Measurements from ENCODE around the gene CFAP57.

Gene CFAP57

DNA sequence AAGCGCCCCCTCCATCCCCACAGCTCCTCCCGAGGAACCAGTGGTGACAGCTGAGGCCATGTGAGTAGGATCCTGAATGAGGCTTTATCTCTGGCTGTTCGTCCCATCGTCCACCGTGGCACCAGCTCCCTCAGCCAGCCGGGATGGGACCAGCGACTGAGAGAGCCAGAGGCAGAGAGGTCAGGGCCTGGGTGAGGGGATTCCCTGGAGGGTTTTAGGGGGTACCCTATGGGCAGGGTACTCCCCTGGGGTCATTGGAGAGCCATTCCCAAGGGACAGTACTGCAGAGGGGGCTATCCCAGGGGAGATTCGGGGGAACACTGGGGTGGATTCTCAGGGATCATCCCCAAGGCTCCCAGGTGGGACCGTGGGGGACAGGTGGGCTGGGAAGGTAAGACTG is 100.0 kb downstream of the CFAP57 start:
- H3K27me3 Mint-ChIP-seq, result peaks cover 50% of the 10 kb centered on the region
- H3K4me1 Mint-ChIP-seq, result peaks cover 26% of the 10 kb centered on the region
- DNase-seq (ENCODE audit: low spot score in 2 of 2) (no peak), ATAC-seq (replicated peaks; ENCODE audit: extremely low read depth, poor library complexity, severe bottlenecking) (no peak)
- H3K36me3 Mint-ChIP-seq (ENCODE audit: insufficient read depth), result no peaks in the 10 kb centered on the region
- H3K27ac Mint-ChIP-seq (ENCODE audit: low read depth), result no peak overlapping the region
- peaks cover 5% of the 10 kb centered on the region for H3K9me3 Mint-ChIP-seq
- no peak overlapping the region for H3K4me3 Mint-ChIP-seq

DNA sequence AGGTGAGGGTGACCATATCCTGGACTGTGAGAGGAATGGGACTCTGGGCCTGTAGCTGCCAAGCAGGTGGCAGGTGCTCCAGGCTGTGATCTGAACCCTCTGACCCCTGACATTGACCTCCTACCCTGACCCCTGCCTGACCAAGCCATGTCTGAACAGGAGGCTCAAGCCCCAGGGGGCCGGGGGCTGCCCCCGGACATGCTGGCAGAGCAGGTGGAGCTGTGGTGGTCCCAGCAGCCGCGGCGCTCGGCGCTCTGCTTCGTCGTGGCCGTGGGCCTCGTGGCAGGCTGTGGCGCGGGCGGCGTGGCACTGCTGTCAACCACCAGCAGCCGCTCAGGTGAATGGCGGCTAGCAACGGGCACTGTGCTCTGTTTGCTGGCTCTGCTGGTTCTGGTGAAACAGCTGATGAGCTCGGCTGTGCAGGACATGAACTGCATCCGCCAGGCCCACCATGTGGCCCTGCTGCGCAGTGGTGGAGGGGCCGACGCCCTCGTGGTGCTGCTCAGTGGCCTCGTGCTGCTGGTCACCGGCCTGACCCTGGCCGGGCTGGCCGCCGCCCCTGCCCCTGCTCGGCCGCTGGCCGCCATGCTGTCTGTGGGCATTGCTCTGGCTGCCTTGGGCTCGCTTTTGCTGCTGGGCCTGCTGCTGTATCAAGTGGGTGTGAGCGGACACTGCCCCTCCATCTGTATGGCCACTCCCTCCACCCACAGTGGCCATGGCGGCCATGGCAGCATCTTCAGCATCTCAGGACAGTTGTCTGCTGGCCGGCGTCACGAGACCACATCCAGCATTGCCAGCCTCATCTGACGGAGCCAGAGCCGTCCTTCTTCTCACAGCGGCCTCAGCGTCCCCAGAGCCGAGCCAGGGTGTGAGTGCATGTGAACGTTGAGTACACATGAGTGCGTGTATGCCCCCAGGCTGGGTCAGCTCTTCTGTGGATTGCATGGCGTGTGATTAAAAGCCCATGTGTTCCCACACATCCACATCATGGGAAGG is 100.7 kb downstream of the CFAP57 start:
- Mint-ChIP-seq H3K9me3 (peaks cover 5% of the 10 kb centered on the region), H3K4me3 (no peak overlapping the region), H3K27me3 (peaks cover 45% of the 10 kb centered on the region), H3K36me3 (ENCODE audit: insufficient read depth) (no peaks in the 10 kb centered on the region), H3K27ac (ENCODE audit: low read depth) (no peak overlapping the region), H3K4me1 (peaks cover 26% of the 10 kb centered on the region)
- no peak for ATAC-seq (replicated peaks; ENCODE audit: extremely low read depth, poor library complexity, severe bottlenecking)
- no peak for DNase-seq (ENCODE audit: low spot score in 2 of 2)

DNA sequence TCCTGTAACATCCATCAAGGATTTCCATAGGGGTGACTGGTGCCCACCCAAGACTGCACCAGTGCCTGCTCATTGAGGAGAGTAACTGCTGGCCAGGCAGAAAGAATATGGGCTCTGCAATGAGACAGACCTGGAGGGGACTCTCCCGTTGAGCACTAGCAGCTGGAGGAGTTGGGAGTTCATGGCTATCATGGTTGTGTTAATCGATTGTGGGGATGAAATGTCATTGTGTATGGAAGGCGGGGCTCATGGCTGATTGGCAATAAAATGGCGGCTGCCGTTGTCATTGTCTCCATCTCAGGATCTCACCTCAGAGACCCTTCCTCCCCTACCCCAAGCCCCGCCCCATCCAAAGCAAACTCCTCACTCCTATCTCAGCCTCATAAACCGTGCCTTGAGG is 101.6 kb downstream of the CFAP57 start:
- Mint-ChIP-seq H3K27ac (ENCODE audit: low read depth) (no peak overlapping the region), H3K9me3 (peaks cover 5% of the 10 kb centered on the region), H3K36me3 (ENCODE audit: insufficient read depth) (peaks cover 2% of the 10 kb centered on the region), H3K4me1 (peaks cover 26% of the 10 kb centered on the region), H3K27me3 (peaks cover 44% of the 10 kb centered on the region), H3K4me3 (no peak overlapping the region)
- ATAC-seq (replicated peaks; ENCODE audit: extremely low read depth, poor library complexity, severe bottlenecking), result no peak
- DNase-seq (ENCODE audit: low spot score in 2 of 2), result no peak

DNA sequence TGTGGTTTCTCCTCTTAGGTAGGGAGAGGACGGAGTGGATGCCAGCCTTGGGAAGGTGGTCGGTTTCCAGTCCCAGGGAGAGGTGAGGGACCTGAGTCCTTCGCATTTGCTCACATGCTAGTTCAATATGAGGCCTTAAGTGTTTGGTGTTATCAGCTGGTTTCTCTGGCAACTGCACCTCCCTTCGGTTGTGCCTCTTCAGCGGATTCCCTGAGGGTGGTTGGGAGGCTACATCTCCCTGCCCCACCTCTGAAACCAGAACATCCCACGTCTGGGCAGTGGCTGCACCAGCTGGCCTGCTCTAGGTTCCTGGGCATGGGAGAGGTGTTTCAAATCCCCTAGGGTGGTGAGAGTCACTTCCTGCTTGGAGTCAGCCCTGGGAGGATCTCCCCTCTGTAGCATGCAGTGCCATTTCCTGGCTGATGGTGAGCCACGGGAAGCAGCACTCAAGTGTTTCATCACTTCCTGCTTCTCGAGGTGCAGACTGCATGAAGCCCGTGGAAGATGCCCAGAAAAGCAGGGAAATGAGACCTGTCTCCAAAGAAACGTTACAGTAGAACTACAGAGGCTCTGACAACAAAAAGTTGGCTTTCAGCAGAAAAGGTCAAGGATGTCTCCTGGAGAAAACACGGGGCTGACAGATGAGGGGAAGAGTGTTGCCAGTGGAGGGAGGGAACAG is 102.1 kb downstream of the CFAP57 start:
- no peak for ATAC-seq (replicated peaks; ENCODE audit: extremely low read depth, poor library complexity, severe bottlenecking)
- H3K27me3 Mint-ChIP-seq, result peaks cover 43% of the 10 kb centered on the region
- peaks cover 2% of the 10 kb centered on the region for H3K36me3 Mint-ChIP-seq (ENCODE audit: insufficient read depth)
- H3K27ac Mint-ChIP-seq (ENCODE audit: low read depth), result no peak overlapping the region
- DNase-seq (ENCODE audit: low spot score in 2 of 2), result no peak
- peaks cover 26% of the 10 kb centered on the region for H3K4me1 Mint-ChIP-seq
- H3K9me3 Mint-ChIP-seq, result peaks cover 5% of the 10 kb centered on the region
- peak overlapping the region; percentile 59 for H3K4me3 Mint-ChIP-seq

DNA sequence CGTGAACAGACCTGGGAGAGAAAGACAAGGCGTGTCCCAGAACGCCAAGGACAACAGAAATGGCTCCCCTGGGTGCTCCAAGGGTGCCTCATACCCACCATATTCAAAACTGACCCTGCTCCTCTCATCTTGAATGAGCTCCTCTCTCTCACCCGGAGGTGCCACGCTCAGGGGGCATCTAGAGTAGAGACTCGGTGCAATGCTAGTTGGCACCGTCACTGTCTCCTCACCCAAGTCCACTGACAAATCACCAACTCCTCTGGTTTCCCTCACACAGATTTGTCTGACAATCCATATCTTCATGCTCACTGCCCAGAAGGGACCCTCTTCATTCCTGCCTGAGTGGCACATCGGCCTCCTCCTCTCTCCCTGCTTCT is 102.7 kb downstream of the CFAP57 start:
- Mint-ChIP-seq H3K36me3 (ENCODE audit: insufficient read depth) (peaks cover 2% of the 10 kb centered on the region), H3K4me1 (peaks cover 26% of the 10 kb centered on the region), H3K27ac (ENCODE audit: low read depth) (no peak overlapping the region), H3K9me3 (peaks cover 5% of the 10 kb centered on the region), H3K4me3 (peak overlapping the region; percentile 59), H3K27me3 (peaks cover 42% of the 10 kb centered on the region)
- DNase-seq (ENCODE audit: low spot score in 2 of 2) (no peak), ATAC-seq (replicated peaks; ENCODE audit: extremely low read depth, poor library complexity, severe bottlenecking) (no peak)

DNA sequence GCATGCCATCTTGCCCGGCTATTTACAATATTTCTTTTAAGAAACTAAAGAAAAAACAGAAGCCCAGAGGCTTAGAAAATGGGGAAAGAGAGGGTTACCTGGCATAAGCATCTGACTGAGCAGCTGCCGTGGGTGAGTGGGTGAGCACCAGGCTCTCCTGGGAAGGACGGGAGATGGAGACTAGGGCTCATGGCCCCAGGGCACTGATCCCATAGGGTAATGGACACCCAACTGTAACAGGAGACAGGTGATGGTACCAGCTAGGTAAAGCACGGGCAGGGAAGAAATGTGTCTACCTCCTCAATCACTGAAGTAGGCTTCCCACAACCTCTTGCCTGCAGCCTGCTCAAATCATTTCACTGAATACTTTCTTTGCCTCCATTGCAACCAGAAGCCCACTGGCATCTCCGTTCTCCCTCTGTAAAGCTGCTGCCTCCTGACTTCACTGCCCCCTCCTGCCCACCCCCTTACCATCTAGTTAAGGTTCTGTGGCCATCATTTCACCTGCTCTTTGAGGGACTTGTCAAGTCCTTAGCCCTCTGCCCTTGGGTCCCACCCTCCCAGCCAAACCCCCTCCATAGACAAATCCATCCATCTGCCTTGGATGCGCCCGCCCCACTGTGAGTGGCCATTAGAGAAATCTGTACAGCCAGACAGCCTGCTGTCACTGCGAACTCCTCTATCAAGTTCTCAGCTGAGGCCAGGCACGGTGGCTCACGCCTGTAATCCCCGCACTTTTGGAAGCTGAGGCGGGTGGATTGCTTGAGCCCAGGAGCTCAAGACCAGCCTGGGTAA is 103.9 kb downstream of the CFAP57 start:
- Mint-ChIP-seq H3K9me3 (peaks cover 5% of the 10 kb centered on the region), H3K27ac (ENCODE audit: low read depth) (no peak overlapping the region), H3K4me3 (no peak overlapping the region)

DNA sequence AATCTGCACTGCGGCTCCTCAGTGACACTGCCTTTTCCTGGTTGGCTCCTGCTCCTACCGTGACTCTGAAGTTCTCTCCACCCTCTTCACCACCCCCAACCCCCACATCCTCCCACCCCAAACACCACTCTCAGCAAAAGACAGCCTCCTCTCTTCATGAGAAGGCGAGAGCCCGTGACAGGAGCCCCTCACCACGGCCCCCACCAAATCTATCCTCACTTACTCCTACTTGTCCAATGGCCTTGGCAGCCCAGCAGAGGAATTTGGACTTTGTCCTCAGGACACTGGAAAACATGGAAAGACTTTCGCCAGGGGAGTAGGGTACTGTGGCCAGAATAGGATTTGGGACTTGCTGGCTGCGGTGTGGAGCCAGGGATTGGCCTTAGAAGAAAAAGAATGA is 104.5 kb downstream of the CFAP57 start:
- H3K4me3 Mint-ChIP-seq, result no peak overlapping the region
- H3K27ac Mint-ChIP-seq (ENCODE audit: low read depth), result no peak overlapping the region
- H3K36me3 Mint-ChIP-seq (ENCODE audit: insufficient read depth), result peaks cover 2% of the 10 kb centered on the region
- peaks cover 15% of the 10 kb centered on the region for H3K4me1 Mint-ChIP-seq
- ATAC-seq (replicated peaks; ENCODE audit: extremely low read depth, poor library complexity, severe bottlenecking), result no peak
- no peak for DNase-seq (ENCODE audit: low spot score in 2 of 2)
- peaks cover 32% of the 10 kb centered on the region for H3K27me3 Mint-ChIP-seq
- peaks cover 5% of the 10 kb centered on the region for H3K9me3 Mint-ChIP-seq

More for the DNA sequence above, 103.9 kb downstream of the CFAP57 start:
- peaks cover 2% of the 10 kb centered on the region for H3K36me3 Mint-ChIP-seq (ENCODE audit: insufficient read depth)
- DNase-seq (ENCODE audit: low spot score in 2 of 2) (no peak), ATAC-seq (replicated peaks; ENCODE audit: extremely low read depth, poor library complexity, severe bottlenecking) (no peak)
- H3K4me1 Mint-ChIP-seq, result peaks cover 21% of the 10 kb centered on the region
- peaks cover 38% of the 10 kb centered on the region for H3K27me3 Mint-ChIP-seq

DNA sequence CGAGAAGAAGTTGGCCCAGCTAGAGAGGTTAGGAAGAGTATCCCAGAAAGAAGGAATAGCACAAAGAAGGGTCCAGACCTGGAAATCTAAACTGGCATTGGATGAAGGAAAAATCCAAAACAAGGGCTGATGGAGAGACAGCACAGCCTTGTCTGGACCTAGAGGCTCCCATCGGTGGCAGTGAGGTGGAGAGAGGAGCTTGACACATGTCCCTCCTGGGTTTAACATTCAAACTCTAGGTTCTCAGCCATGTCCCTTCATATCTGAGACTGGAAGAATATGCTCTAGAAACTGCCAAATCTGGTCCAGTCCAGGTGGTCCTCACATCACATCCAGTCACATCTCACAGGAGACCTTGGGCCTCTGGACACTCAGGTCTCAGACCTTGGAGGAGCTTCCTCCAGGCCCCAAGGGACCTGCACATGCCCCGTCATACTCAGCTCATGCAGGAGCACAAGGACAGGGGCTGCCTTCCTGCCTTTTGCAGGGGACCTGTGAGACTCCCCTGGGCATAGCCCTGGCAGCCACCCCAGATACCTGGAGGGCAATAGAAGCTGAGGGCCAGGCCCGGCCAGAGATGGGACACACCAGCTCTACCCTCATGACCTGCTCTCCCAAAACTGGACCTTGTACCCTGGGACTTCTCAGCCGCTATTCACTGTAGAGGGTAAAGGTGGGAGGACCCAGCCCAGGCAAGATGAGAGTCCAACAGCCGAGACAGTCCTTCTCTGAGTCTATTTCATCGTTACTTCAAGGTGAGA is 105.2 kb downstream of the CFAP57 start:
- peaks cover 2% of the 10 kb centered on the region for H3K36me3 Mint-ChIP-seq (ENCODE audit: insufficient read depth)
- DNase-seq (ENCODE audit: low spot score in 2 of 2) (no peak), ATAC-seq (replicated peaks; ENCODE audit: extremely low read depth, poor library complexity, severe bottlenecking) (no peak)
- H3K27me3 Mint-ChIP-seq, result peaks cover 26% of the 10 kb centered on the region
- H3K4me3 Mint-ChIP-seq, result no peak overlapping the region
- H3K27ac Mint-ChIP-seq (ENCODE audit: low read depth), result no peak overlapping the region
- H3K4me1 Mint-ChIP-seq, result peaks cover 12% of the 10 kb centered on the region
- peaks cover 5% of the 10 kb centered on the region for H3K9me3 Mint-ChIP-seq

DNA sequence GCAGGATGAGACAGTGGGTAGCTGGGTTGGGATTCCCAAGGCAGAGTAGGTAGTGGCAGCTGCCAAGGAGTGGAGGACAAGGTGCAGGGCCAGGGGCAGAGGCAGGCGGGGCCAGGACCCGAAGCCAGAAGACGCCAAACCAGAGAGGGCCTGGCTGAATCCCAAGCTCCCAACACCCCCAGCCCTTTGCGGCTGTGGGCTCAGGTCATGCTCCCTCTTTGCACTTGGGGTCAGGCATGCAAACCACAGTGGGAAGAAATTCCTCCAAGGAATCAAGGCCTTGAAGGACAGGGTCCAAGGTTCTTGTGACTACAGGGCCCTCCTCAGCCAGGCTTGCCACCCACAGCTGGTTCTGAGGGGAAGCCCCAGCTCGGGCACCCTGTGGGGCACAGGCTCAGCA is 107.0 kb downstream of the CFAP57 start:
- ATAC-seq (replicated peaks; ENCODE audit: extremely low read depth, poor library complexity, severe bottlenecking) (no peak), DNase-seq (ENCODE audit: low spot score in 2 of 2) (no peak)
- Mint-ChIP-seq H3K4me1 (peaks cover 12% of the 10 kb centered on the region), H3K27me3 (peaks cover 25% of the 10 kb centered on the region), H3K36me3 (ENCODE audit: insufficient read depth) (peaks cover 2% of the 10 kb centered on the region), H3K4me3 (no peak overlapping the region), H3K9me3 (peaks cover 5% of the 10 kb centered on the region), H3K27ac (ENCODE audit: low read depth) (no peak overlapping the region)

DNA sequence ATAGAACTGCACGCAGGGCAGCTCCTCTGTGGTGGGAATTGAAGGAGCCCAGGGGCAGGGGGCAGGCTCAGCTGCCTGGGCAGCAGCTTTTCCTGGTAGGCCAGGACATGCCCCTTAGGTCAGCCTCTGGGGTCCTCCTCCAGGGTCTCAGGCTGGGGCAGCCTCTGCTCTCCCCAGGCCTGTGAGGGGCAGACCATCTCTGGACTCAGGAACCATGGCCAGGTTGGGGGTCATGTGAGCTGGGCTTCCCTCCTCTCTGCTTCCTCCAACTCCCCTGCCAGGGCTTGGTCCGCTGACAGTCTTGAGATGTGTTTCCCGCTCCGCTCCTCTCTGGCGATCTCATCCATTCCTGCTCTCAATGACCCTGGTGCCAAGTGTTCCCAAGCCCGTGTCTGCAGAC is 107.5 kb downstream of the CFAP57 start:
- no peak overlapping the region for H3K4me3 Mint-ChIP-seq
- DNase-seq (ENCODE audit: low spot score in 2 of 2), result no peak
- H3K9me3 Mint-ChIP-seq, result peaks cover 5% of the 10 kb centered on the region
- no peak for ATAC-seq (replicated peaks; ENCODE audit: extremely low read depth, poor library complexity, severe bottlenecking)
- peaks cover 2% of the 10 kb centered on the region for H3K36me3 Mint-ChIP-seq (ENCODE audit: insufficient read depth)
- H3K27ac Mint-ChIP-seq (ENCODE audit: low read depth), result no peak overlapping the region
- H3K4me1 Mint-ChIP-seq, result peaks cover 7% of the 10 kb centered on the region
- H3K27me3 Mint-ChIP-seq, result peaks cover 25% of the 10 kb centered on the region

DNA sequence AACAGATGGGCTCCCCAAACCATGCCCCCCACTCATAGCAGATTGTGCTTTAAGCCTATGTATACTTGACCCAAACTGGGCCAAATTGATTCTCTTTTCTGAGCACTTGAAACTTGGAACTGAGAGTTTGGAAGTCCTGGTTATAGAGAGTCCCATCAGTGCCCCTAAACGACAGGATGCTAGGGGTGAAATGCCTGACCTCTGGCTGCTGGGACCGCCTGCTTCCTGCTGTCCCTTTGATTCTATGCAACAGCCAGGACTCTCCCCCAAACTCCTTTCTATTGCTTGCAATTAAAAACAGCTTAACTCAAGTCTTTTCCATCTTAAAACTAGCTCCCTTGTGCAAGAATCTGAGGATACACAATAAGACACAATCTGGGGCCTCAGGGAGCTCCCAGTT is 108.6 kb downstream of the CFAP57 start:
- DNase-seq (ENCODE audit: low spot score in 2 of 2) (no peak), ATAC-seq (replicated peaks; ENCODE audit: extremely low read depth, poor library complexity, severe bottlenecking) (no peak)
- no peak overlapping the region for H3K27ac Mint-ChIP-seq (ENCODE audit: low read depth)
- H3K9me3 Mint-ChIP-seq, result no peaks in the 10 kb centered on the region
- H3K4me1 Mint-ChIP-seq, result no peaks in the 10 kb centered on the region
- no peak overlapping the region for H3K4me3 Mint-ChIP-seq
- H3K27me3 Mint-ChIP-seq, result peaks cover 25% of the 10 kb centered on the region
- H3K36me3 Mint-ChIP-seq (ENCODE audit: insufficient read depth), result peaks cover 2% of the 10 kb centered on the region

Data from central memory CD8-positive, alpha-beta T cell (primary cell).